Measurements from ENCODE around the gene ALK.

- TF ChIP-seq POLR2AphosphoS5 (IDR thresholded peaks at IDR 0.05; ENCODE audit: borderline replicate concordance, low read depth, low read length): no peak
- TF ChIP-seq EZH2 (IDR thresholded peaks at IDR 0.05): no peak
- TF ChIP-seq FOXP2 (optimal IDR thresholded peaks at IDR 0.05; ENCODE audit: control extremely low read depth, extremely low read length, insufficient read depth): no peak
Measured at GRCh38 chr2:29223257-29223656, 698.1 kb downstream of the ALK start.
